Measurements from ENCODE around the gene TOMM7.
"Not testable (repeated sequence)": the region's sequence is repeated elsewhere in the genome, so short reads cannot be mapped to it uniquely, and the experiment has no call there.

TOMM7 gene

DNA sequence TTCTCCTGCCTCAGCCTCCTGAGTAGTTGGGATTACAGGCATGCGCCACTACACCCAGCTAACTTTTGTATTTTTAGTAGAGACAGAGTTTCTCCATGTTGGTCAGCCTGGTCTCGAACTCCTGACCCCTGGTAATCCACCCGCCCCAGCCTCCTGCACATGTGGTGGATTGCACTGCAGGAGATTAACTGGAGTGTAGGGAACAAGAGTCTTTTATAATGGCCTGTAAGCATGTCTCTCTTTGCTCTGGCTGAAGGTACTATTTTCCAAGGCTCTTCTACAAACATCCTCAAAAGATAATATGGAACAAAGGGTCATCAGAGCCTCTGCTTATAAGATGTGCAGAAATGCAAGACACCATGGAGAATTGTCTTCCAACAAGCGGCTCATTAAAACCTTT lies 3.2 kb downstream of the TOMM7 start:
- ATAC-seq = no peak

DNA sequence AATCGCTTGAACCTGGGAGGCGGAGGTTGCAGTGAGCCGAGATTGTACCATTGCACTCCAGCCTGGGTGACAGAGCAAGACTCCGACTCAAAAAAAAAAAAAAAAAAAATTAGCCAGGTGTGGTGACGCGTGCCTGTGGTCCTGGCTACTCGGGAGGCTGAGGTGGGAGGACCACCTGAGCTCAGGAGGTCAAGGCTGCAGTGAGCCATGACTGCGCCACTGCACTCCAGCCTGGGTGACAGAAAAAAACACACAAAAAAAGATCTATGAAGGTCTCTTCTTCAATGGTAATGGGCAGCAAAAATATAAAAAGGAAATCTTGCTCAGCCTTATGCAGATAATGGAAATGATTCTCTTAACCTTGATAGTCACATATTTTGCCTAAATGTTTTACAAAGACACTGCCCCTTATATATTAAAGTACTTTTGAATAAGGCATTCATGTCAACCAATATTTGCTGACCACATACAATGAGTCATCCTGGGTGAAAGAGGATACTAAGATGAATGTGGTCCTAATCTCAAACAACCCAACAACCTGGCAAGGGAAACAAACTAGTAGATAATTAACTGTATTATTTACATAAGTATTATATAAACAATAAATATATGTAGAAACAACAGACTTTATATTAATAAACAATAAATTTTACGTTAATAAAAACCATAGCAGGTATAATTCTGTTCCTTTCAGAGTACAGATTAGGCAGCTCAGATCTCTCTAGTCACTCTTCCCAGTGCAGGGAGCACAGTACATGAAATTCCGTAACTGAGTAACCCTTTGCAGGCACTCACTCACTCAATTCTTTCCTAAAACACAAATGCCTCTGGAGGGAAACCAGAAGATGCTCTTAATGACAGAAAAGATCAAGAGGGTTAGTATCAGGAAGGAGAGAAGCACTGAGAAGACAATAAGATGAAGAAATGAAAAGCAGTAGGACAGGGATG lies 8.1 kb downstream of the TOMM7 start:
- no peak for ATAC-seq

DNA sequence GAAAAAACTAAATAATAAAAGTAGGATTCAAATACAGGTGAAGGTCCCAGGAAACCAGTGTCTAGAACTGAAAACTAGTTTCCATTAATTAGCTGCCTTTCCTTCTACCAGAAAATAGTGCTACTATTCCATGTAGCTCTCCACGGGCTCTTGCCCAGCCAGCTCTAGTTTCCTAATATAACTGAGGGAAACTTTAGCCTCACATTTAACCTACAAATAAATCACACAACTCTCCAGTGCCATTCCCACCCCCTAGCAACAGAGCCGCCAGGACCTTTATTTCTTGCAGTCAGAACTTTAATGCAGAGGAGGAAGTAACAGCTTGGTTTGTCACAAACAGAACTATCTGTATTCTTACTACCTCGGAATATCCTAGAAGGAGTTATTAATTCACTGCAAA lies 10.3 kb downstream of the TOMM7 start:
- no peak for ATAC-seq

DNA sequence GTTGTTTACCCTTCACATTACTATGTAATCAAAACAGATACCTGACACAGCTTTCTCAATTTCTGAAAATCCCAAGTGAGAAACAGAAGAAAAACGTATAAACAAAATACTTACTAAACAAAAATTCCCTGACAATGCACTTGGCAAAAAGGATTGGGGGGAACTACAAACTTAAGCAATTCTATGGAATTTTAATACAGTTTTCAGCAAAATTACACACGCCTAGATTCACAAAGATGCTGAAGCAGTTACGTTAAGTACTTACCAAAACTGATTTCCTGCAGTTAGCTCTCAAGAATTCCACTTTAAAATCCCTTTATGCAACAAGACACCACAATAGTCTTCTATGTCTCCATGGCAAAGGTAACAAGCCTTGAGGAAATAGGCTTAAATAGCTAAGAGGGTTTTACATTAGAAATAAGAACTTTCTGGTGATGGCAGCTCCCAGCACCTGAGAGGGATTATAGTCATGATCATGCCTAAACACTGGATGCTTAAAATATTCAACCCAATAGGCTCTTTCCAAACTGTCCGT lies 10.8 kb downstream of the TOMM7 start:
- no peak for ATAC-seq

DNA sequence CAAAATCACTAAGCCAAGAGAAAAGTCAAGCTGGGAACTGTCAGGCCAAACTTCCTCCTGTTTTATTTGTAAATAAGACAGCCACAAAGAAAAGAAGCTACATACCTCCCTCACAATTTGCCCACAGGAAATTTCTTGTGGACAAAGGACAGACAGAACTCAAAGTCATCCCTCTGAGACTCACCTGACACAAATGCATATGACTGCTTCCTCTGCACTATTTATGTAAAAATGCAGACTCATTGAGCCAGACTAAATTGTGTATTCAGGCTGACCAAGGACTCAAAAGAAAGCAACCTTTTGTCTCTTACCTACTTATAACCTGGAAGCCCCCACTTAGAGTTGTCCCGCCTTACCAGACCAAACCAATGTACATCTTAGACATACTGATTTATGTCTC lies 11.8 kb downstream of the TOMM7 start:
- no peak for ATAC-seq

DNA sequence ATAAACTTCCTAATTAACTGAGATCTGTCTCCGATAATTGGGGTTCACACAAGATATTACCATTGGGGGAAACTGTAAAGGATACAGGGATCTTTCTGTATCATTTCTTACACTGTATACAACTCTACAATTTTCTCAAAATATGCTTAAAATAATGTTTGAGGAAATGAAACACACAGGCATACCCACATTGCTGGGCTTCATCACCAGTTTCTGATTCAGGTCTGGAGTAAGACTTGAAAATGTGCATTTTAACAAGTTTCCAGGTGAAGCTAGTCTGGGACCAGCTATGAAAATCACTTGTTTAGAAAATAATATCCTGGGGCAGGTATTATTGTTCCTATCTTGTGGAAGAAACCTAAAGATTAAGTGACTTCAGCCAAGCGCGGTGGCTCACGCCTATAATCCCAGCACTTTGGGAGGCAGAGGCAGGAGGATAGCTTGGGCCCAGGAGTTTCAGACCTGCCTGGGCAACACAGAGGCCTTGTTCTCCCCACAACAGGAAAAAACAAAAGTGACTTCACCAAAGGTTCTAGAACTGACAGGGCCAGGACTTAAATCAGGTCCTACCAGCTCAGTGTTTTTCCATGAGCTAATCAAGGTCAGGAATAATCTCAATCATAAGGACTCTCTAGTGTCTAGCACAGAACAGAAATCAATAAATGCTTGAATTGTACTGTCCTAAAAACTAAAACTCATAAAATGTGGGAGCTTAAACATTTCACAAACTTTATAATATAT lies 12.6 kb downstream of the TOMM7 start:
- ATAC-seq = no peak

DNA sequence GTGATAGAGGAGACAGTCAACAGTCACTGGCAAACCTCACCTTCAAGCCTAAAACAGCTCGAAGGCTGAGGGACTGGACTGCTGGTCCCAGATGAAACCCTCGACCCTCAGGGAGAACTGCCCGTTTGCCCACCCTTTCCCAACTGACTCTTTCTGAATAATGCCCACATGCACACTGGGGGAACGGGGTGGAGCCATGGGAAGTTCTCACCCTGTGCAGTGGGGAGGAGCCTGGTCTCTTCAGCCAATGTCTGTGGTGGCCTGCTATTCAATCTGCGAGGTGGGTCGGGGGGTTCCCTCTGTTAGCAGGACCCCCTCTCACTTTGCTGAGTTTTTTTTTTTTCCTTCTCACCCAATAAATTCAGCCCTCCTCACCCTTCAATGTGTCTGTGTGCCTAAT lies 14.5 kb downstream of the TOMM7 start:
- ATAC-seq = no peak

DNA sequence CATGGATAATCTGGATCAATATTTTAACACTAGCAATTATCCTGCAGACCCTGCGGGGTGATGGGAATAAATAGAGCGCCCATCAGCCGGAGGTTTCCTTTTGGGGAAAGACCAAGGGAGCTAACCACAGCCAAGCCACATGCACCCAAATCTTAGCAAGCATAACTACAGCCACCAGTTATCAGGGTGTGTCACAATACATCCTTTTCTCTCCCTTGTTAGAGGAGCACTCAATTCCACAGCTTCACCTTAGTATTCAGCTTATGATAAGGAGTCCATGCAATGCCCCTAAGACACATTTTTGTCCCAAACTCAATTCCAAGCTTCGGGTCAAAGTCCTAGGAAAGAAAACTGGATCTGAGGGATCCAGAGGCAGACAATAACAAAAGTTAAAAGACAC lies 15.9 kb downstream of the TOMM7 start:
- ATAC-seq = no peak

DNA sequence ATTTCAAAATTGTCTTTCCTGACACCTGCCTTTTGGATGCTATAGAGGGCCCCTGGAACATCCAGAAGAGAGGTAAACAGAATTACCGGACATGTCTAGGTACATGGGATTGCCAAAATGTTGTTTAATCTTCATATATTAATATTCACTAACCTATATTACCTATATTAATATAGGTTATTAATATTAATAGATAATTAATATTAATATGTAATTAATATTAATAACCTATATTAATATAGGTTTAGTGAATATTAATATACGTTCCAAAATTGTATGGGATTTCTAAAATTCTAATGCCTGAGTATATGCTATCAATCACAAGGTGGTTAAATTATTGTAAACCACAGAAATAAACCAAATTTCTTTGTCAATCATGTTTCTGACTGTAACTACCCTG lies 17.4 kb downstream of the TOMM7 start:
- no peak for ATAC-seq

DNA sequence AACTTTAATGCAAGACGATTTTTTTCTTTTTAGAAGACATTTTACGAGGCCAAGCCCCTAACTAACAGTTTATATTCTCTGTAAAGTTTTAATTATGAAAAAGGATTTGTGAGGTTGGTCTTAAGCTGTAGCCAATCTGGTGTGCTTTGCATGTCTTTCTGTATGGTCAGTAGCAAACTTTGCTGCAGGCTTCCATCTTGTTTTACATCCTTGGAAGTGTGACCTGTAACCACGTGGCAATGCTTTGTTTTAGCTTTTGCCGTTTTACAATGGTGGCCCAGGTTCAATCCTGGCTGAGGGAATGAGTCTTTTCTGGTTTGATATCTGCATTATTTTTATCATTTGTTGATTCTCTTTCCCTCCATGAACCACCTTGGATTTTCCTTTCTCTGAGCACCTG lies 19.8 kb downstream of the TOMM7 start:
- ATAC-seq = not testable (repeated sequence)

DNA sequence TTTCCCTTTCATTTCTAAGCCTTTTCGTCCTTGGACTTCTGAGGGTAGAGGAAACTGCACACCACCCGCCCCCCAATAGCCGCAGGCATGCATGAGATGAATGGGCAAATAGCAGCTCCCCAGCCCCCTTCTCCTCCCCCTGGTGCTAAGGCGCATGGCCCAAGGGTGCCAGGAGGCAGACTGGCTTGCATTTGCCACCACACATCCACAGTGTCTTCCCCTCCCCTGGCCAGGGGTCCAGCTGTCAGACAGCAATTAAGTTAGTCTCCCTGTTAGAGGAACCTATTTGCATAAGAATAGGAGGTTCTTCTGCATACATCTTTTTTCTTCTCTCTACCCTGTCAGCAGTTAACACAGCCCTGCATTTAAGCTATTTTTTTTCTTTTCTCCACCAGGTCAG lies 20.2 kb downstream of the TOMM7 start:
- ATAC-seq = no peak

DNA sequence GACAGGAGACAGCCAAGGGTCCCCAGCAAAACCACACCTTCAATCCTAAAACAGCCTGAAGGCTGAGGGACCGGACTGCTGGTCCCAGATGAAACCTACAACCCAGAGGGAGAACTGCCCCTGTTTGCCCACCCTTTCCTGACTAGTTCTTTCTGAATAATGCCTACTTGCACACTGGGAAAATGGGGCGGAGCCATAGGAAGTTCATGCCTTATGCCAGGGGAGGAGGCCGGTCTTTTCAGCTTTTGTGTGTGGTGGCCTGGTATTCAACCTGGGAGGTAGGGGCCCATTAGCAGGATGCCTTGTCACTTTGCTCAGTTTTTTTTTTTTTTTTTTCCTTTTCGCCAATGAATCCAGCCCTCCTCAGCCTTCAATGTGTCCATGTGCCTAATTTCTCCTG lies 20.7 kb downstream of the TOMM7 start:
- no peak for ATAC-seq

DNA sequence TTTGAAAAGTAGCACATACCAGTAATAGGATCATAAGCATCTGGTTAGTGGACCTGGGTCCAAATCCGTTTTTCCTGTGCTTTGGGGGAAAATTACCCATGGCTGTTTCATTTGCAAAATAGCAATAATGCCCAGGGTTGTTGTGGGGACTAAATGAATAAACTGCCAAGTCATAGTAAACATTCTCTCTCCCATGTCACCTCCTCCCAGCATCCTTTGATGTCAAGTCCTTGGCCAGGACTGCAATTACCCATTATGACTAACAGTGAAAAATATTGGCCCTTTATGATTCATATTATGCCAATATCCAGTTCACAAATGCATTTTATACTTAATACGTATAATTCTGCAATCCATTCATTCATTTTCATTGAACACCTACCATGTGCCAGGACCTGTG lies 23.0 kb downstream of the TOMM7 start:
- no peak for ATAC-seq

DNA sequence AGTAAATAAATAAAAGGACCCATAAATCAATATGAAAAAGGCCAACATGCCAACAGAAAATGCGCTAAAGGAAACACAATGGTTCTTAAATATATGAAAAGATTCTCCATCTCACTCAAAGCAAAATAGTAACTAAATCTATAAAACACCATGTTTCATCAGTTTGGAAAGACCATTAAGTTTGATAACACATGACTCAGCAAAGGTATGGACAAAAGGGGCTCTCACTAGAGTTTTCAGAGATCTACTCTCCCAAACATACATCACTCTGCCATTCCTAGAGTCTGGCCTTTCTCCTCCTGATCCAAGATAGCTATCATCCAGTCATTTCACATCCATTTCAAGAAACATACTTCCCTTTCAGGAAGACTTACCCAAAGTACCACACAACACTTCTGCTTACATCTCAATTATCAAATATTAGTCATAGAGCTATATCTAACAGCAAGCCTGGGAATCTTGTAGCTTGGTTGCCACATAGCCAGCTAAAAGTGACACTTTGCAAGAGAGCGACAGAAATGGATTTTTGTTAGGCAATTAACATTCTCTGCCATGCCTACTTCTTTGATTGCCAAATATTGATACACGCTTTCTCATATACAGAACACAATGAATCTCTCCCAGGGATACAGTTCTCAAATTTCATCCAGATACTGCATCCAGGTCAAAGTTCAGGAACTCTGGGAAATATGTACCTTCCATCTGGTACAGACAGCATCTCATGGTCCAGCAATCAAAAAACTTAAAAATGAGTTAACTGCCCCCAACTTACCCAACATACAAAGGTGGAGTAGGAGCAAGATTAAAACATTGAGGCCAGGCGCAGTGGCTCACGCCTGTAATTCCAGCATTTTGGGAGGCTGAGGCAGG lies 28.8 kb downstream of the TOMM7 start:
- no peak for ATAC-seq

DNA sequence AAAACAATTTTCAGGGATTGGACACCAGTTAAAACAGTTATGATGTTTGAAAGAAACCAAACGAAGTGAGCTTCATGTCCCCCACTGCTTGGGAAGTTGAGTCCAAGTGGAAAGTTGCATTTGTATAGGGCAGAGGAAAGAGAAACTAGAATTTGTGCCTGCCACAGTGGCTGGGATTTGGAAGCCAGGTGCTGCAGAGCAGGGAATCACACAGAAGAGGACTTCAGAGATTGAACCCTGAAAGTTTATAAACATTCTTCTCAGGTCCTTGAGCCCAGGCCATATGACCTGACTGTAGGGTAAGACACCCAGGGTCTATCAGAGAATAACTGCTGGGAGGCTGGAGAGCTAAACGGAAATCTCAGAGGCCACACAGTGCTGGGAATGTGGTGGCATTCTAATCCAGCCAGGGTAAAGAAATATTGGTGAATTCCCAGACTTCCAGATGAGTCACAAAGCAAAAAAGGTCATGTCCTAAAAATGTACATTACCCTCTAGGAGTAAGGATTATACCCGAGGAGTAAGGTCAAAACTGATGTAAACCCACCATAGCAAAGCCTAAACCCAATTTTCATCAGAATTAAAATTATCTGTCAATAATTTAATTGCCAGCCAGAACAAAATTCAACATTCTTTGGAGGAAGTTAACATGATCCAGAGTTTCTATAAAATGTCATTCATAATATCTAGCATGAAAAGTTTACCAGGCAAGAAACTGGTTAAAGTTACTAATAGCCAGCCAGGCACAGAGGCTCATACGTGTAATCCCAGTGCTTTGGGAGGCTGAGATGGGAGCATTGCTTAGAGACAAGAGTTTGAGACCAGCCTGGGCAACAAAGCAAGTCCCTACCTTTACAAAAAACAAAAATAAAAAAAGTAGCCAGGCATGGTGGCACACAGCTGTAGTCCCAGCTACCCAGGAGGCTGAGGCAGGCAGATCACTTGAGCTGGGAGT lies 31.2 kb downstream of the TOMM7 start:
- no peak for ATAC-seq

DNA sequence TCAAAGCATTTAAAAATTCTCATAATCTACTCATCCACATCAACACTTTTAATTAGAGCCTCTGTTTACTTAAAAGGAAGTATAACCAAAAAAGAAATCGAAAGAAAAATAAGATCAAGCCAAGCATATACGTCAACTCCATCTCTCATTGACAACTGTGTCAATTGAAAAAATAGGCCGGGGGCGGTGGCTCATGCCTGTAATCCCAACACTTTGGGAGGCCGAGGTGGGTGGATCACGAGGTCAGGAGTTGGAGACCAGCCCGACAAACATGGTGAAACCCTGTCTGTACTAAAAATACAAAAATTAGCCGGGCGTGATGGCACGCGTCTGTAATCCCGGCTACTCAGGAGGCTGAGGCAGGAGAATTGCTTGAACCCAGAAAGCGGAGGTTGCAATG lies 32.0 kb downstream of the TOMM7 start:
- not testable (repeated sequence) for ATAC-seq

DNA sequence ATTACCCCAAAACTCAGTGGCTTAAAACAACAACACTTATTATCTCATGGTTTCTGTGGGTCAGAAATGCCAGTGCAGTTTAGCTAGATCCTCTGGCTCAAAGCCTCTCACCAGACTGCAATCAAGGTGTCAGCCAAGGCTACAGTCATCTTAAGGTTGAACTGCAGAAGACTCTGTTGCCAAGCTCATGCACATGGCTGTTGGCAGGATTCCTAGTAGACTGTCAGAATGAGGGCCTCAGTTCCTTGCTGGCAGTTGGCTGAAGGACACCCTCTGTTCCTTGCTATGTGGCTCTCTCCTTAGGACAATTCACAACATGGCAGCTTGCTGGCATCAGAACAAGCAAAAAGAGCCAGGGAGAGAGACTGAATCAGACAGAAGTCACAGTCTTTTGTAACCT lies 34.7 kb downstream of the TOMM7 start:
- ATAC-seq = no peak

DNA sequence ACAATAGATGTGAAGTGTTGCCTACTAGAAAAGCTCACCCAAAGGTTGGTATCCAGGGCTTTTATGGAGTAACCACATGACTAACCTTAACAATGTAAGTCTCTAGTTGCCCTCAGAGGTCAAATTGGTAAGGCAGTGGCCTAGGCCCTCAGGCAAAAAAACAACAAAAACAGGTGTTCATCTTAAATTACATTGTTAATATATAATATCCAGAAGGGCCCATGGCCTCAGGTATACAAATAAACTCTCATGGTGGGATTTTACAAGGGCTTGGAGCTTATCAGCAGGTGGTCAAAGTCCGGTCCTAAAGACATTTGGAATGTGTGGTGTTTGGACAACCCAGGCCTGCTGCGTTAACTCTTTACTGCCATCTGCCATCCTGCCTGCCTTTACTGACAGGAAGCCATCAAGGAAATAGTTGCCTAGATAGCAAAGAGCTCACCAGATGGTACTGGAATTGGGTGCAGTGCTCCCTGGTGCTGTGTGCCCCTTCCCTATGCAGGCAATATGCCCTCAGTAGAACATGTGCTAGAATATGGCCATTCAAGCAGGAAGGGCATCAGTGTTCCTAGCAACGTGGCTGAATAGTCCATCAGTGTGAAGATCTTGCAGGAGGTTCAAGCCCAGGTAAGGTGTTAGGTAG lies 36.2 kb downstream of the TOMM7 start:
- no peak for ATAC-seq

DNA sequence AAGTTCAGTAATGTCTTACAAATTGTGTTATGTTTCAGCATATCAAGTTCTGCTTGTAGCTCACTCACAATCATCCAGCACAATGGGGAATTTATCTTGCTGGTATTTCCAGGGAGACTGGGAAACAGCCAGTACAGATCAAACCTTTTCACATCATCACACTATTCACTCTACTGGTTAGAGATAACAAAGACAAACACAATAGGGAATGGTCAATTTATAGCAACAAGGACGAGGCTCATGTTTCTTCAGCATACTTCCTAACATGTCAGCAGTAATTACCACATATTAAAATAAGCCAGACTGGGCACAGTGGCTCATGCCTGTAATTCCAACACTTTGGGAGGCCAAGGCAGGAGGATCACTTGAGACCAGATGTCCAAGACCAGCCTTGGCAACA lies 38.3 kb downstream of the TOMM7 start:
- no peak for ATAC-seq

DNA sequence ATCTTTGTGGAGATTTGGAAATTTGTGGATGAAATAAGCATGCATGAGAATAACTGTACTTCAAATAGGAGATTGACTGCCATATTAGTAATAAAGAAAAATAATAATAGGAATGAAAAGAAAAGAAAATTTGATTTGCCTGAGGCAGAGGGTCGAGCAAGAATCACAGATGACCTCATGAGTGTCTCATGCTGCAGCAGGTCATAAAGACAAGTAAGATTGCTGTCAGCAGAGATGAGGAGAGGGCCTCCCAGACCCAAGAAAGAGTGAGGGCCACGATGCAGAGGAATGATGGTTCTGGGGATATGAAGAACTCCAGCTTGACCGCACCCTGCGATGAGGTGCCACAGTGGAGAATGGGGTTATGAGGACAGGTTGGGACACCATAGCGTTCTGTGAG lies 39.2 kb downstream of the TOMM7 start:
- no peak for ATAC-seq

DNA sequence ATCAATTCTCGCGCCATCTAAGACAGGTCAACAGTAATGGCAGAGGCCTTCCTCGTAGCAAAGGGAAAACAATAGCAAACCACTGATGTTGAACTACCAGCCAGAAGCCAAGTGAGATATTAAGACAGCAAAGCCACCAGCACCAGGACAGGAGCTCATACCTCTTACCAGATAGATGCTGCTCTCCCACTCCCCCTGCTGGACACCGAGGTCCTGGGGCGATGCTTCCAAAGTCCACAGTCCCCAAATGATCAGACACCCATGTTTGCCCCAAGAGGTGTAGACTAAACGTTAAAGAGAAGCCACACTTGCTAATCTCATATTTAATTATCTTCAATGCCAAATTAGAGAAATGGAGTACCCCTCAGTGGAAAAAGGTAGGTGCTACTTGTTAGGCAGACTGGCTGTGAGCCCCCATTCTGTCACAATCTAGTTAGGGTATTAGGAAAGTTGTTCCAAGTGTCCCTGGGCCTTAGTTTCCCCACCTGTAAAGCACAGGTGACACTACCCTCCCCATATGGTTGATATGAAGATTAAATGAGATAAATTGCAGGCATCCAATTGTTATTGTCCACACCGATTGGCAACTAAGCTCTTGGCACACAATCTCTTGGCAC lies 39.9 kb downstream of the TOMM7 start:
- ATAC-seq = peak; percentile 73 to 78
